Activated naive CD4-positive, alpha-beta T cell treated with anti-CD3 and anti-CD28 coated beads, Interleukin-2, amount 50 U/mL, for 16 hours (primary cell): Measurements from ENCODE around the gene RASSF3.
A peak's percentile ranks its signal among the peaks of the same experiment; 100 is the strongest.

Experiments used
- DNase-seq: peaks from one replicate; pipeline ENCODE4 v3.0.0-alpha.2; 2020

Gene RASSF3

GRCh38 chr12:64736771-64737170 is 126.5 kb downstream of the RASSF3 start:
- no peak for DNase-seq

GRCh38 chr12:64737539-64737938 is 127.2 kb downstream of the RASSF3 start:
- DNase-seq: peak; percentile 42

GRCh38 chr12:64739778-64740177 is 129.5 kb downstream of the RASSF3 start:
- no peak for DNase-seq

GRCh38 chr12:64740646-64741045 is 130.4 kb downstream of the RASSF3 start:
- DNase-seq: no peak

GRCh38 chr12:64742416-64742815 is 132.1 kb downstream of the RASSF3 start:
- no peak for DNase-seq

GRCh38 chr12:64743206-64743605 is 132.9 kb downstream of the RASSF3 start:
- no peak for DNase-seq

- DNase-seq: no peak
These were observed 134.3 kb downstream of the RASSF3 start for GRCh38 chr12:64744422-64745258.

GRCh38 chr12:64745259-64745807 is 135.0 kb downstream of the RASSF3 start:
- no peak for DNase-seq

GRCh38 chr12:64745980-64746379 is 135.7 kb downstream of the RASSF3 start:
- no peak for DNase-seq

- no peak for DNase-seq
These were observed 136.4 kb downstream of the RASSF3 start for GRCh38 chr12:64746663-64747062.
